ENCODE data around the gene METTL25.

The METTL25 gene

DNA sequence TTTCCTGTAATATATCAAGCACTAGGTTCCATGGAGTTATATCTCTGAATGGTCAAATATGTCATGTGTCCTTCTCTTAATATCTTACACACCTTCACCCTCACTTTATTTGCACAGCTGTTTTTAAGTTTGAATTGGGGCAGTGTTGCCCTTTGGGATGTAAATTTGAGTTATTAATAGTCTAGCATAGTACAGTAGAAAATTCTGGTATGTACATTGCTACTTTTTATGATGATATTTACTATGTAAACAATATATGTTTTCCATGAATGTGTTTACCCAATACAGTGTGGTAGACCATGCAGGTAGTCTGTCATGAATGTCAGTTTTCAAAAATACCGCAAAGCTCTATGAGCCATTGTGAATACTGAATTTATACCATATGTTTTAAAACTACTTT lies 50.5 kb downstream of the METTL25 start:
- no peak for DNase-seq

DNA sequence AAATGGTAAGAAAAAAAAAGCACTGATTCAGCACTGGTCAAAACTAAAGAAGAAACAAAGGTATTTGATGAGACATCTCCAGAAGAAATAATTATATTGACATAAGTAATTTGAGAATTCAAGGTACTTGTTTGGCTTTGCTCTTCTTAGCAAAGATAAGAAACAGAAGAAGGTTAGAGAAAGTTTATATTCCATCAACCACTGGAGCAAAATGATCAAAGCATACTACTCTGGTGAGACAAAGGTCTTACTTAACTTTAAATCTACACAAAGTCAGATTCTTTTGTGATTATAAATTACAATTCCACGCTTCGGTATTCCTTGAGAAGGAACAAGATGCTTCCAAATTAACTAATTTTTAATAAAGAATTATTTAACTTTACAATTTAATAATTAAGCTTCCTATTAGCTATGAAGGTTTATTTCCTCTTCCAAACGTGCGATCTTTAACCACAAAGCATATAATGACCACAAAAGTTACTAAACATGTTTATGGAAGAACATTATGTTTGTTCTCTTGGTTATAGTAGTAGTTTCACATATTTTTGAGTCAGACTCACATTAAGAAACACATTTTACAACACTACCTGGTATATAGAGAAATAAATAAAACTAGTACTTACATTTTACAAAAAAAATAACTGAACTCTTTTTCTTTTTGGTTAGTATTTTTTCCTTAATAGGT lies 53.4 kb downstream of the METTL25 start:
- DNase-seq = no peak

DNA sequence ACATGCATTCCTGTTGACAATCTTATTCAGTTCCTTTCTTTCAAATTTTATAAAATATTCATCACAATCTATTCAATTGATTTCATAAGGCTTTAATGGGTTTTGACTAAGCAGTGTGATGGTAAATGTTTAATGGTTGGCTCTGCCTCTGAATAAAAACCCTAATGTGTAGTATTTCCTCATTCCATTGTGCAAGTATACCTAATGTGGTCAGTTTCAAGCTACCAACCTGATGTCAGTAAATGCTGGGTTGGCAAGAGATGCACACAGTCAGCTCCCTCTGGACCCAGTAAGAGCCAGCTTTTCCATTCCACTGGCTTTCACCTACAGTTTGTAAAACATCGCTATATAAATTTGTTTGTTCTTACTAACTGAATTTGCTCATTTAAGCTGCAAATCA lies 53.9 kb downstream of the METTL25 start:
- DNase-seq = no peak

DNA sequence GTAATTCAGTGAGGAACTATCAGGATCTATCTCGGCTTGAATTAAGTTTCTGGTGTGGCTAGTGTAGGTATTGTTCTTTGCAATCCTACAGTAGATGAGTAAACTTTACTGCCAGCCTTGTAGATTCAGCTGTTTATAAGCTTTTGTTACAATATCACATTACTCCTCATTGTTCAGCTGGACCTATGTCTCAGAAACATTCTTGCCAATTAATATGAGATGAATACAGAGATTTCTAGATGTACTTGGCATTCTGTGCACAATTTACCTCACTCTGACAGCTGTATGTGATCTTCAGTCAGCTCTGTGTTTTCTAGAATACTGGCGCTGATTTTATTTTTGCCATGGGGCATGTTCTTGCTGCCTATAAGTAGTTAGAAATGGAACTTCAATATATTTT lies 55.7 kb downstream of the METTL25 start:
- no peak for DNase-seq

DNA sequence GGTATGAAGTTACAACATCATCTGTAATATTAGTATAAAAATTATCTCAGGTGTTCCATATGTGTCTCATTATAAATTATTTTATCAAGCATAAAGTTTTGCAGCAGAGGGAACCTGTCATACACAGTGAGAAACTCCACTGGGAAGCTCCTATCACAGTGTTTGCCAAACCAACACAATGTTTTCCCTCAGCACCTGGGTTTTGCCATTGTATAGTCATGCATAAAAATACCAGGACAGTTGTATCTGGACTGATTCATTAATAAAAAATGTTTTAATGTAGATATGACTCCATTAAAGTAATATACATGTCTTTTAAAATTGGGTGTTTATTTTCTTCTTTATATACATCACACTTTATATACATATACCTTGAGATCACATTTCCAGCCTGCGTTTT lies 56.6 kb downstream of the METTL25 start:
- DNase-seq = no peak

DNA sequence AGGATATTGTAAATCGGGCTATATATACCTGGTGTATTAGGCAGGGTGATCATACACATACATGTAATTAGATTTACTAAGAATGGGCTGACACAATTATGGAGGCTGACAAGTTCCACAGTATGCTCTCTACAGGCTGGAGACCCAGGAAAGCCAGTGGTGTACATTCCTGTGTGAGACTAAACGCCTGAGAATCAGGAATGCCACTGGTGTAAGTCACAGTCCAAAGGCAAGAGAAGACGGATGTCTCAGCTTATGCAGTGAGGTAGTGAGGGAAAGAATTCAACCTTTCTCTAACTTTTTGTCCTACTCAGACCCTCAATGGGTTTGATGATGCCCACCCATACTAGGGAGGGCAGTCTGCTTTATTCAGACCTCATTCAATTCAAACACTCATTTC lies 57.1 kb downstream of the METTL25 start:
- no peak for DNase-seq

DNA sequence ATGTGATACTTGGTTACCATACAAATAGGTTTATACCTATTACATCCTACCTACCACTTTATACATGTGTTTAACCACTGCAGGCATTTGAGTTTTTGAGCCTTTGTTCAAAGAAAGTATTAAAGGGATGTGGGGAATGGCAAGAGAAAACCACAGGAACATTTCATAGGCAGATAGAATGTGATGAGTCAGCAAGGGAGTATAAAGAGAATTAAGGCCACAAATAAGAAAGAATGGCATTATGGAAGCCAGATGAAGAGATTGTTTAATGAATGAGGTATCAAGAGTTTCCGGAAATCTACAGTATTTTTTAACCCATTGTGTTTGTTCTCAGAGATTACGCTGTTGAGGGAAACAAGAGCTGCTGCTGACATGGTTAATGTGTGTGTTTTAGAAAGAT lies 66.9 kb downstream of the METTL25 start:
- no peak for DNase-seq

DNA sequence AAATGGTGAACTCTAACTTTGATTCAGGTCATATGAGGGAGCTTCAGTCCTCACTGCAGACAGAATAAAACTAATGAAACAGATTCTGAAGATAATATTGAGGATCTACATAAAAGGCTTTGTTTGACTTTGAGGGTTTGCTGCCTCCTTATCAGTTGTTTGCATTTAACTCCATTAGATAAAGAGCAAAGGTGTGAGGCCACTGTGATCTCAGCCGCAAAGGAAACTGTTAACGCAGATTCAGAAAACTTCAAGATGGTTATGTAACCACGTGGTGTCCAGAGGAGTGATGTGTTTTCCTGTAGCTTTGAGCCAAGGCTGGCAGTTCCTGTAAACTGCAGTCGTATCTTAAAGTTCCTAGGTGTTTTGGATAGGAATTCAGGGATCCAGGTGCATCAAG lies 67.8 kb downstream of the METTL25 start:
- no peak for DNase-seq

DNA sequence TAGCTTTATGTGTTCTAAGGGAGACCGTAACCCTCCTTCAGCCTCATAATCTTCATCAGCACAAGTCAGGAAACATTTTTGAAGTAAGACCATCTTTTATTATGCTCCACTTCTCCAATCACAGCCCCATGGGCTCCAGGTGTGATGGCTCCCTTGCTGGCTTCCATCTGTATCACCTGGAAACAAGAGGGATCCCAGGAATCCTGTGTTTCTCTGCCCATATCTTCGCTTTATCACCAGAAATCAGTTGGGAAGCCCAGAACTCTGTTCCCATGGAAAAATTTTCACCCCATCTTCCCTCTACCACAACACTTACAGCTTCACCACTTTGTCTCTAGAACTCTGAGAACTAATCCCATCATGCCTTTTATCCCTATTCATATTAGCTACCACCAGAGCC lies 68.3 kb downstream of the METTL25 start:
- no peak for DNase-seq

DNA sequence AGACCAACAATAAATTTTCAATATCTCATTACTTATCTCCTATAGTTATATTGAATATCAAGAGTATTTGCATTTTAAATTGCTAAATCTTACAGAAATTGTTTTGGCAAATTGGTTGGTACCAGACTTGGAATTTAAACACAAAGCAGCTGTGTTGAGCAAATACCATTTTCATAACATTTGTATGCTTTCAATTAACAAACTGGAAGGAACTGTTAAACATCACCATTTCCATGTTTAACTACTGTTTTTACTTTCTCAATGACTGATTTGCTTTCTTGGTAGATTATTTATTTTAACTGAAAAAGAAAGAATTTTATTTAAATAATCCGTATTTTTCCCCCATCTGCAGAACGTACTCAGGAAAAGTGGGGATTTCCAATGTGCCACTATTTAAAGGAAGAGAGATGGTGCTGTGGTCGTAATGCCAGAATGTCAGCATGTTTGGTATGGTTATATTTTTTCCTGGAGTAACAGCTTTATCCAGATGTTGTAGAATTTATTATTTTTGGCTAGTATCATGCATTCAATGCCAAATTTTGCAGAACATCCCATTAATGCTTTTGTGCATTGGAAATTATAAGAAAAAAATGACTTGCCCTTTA lies 72.3 kb downstream of the METTL25 start:
- DNase-seq = no peak

DNA sequence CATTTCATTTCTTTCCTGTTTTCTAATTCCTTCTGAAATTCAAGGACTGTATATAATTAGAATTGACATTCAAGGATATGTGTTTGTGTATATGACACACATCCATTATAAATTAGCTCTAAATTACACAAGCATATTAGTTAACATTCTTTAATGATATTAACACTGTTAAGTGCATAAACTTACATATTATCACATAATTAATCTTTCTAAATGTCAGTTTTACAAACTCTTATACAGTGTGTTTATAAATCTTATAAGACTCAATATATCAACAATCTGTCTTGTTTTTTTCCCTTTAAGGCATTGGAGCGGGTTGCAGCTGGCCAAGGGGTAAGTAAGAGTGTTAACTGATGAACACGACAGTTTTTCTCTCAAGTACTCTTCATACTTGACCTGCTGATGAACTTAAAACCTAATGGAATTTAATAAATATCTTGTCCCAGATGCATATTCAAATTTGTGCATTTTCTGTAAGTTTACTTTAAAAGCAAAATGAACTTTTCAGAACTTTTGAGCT lies 76.1 kb downstream of the METTL25 start:
- DNase-seq = no peak

DNA sequence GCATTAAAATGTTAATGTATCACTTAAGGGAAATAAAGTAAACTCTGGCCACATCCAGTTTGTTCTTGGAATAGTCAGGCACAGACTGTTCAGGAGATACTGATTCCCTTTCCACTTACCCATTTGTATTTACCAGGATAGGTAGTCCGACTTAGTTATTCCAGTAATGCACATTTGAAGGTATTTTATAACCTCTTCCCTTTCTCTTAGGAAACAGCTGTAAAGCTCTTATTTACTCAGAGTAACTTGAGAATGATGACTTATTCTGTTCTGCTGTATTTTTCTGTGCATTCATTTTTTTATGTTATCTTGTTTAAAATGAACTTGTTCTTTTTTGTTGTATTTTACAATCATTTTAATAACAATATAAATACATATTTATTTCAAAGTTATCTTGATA lies 78.0 kb downstream of the METTL25 start:
- DNase-seq = no peak

DNA sequence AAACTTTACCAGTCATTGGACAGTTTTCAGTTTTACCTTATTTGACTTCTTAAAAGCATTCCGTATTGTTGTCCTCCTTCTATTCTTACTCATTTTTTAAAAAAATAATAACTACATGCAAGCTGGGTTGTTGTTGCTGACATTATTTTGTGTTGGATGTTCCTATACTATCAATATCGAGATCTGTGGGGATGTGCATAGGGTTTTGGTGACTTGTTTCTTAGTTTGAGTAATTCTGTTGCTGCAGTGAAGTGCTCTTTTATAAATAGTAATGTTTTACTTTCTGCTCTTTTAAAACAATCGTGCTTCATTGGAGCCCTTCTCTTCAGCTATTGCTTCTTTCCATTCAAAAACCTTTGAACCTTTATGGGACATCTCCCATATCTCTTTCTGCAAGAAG lies 79.4 kb downstream of the METTL25 start:
- DNase-seq = no peak

DNA sequence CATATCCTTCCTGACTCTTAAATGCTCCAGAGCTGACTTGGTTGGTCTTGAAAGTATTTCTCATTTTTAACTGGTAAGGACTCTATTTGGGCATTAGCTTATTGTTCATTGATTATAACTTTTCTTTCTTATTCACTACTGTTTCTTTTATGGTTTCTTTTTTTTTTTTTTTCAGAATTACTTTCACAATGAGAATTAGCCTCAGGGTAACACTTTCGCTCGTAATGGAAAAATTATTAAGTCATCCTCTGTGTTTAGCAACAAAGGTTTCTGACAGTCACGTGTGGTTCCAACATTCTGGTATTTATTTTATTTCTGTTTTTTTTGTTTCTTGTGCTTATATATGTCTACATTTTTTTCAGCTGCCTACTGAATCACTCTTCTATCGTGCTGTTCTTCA lies 80.0 kb downstream of the METTL25 start:
- no peak for DNase-seq

DNA sequence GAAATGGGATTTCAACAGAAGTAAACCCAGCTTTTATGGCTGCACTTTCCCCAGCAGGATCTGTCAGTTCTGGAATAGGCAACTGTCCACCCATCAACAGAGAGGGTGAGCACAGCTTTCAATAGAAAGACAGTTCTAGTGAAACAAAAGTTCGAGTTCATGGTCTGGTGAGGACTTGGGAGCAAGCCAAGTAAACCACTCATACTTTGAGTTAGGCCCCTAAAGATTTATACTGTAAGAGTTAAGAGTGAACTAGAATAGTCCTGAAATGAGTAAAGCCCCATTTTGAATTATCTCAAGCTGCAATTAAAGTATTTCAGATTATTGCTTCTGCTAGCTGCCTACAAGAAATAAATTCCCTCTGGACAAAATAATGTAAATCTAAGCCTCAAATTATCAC lies 82.6 kb downstream of the METTL25 start:
- no peak for DNase-seq

DNA sequence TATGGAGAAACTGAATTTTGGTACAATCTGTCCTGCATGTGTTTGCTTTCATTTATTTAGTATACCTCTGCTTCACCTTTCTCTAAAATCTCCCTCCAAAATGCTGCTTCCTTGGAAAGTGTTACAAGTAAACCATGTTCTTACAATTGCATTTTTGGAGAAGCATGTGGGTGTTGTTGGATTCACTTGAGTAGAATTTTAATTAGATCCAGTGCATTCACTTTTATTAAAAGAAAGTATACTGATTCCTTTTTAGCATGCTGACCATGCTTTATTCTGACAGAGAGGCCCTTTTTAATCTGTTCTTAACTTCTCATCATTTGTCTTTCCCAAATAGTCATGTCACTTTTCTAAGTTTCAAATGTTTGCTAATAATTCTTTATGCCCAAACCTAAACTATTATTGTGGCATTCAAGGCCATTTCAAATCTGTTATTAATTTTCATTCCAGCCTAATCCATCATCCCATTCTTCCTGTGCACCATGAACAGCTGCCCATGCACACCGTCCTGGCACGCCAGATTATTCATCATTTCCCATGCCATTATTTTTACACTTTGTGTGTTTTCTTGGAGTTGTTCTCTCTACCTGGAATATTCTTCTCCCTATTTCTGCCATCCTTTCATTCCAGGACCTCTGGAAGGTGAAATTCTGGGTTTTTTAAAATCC lies 90.7 kb downstream of the METTL25 start:
- no peak for DNase-seq

DNA sequence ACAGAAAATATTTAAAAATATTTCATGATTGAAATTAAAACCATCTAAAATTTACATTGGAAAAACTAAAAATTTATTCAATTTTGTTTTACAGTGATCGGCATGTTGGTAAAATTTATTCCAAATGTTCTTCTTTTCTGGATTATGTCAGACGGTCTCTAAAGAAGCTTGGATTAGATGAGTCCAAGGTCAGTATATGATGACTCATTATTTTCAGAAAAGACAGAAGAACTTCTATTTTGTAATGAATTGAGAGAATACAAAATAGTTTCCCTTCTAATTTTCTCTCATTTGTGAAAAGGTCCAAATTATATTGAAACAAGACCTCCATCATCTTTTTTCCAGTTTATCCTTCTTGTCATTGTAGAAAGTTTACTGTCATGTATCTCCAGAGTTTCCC lies 98.3 kb downstream of the METTL25 start:
- DNase-seq = no peak

DNA sequence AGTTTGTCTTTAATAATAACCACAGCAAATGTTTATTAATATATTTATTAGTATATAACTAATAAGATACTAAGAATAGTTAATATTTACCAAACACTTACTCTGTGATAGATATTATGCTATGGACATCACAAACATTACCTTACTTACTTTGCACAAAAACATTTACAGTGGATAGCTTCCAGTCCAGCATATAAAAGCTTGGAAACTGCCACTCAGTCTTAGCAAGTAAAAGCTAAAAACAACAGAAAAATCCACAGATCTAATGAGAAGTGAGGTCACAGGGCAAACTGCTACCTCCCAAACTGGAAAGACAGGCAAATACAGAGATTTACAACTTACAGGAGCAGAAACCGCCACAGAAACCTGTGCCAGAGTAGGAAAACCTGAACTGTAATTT lies 99.8 kb downstream of the METTL25 start:
- DNase-seq = no peak

DNA sequence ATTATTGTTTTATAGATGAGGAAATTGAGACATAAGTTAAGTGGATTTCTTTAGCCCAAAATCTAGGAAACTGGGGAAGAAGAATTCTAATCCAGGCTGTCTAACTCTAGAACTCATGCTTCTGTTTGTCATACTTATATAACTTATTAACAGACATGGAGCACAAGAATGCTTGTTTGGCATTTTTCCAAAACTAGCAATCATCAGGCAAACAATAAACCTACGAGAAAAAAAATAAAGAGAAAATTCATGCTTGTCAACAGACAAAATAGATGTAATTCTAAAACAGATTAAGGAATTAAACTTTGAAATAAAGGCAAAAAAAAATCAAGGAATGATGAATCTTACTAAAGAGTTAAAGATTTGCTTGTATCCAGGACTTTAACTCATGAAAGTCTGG lies 103.1 kb downstream of the METTL25 start:
- DNase-seq = no peak

DNA sequence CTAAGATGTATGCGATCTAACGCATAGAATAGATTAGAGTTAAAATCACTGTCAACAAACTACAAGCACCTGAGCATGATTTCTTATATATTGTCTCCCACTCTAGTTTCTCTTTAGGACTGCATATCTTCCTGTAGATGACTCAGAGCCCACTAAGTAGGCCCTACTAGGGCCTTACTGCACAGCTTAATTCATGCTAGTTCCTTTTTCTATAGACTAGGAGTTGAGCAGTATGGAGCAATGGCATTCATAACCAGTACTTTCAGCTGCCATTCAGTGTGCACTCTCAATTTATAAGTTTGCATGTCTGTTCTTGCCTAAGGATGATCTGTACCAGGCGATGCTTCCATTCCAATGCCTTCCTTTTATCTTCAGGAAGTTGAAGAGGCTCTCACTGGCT lies 103.5 kb downstream of the METTL25 start:
- DNase-seq = no peak

DNA sequence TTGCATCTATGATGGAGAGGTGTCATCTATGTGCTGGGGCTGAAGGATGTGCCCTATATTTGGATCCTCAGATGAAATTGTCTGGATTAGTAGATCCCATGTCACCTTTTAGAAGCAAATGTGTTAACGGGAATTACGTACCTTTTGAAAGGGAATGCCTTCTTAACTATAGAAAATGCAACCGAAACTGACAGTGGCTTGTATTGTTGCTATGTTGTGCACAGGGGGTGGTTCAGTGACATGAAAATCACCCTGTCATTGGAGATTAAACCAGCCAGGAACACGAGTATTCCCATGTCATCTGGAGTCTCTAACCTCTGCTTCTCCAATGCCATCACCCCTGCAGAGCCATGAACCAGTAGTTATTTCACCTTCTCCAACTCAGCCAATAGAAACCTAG lies 110.2 kb downstream of the METTL25 start:
- DNase-seq = no peak

DNA sequence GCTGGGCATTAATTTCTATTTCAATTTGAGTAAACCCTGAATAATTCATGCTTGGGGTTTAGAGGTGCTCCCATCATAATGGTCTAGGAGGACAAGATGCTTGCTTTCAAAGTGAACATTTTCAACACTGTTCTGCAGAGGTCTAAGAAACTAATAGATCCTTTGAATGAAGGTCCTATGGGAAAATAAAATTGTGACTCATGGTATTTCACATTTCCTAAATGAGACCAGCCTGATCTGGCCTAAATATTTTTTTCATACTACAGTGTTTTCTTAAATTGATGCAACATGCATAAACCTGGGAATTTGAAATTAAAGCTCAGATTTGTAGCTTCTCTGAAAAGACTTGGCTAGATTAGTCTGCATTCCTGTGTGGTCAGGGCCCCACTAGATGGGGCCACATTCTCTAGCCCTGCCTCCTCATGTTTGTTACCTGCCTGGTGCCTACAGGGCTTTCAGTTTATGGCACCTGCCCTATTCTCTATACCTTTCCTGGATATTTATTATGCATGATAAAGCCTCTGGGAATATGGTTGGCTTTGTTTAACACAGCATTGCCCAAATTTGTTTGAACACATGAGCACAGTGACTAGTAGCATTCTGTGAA lies 112.7 kb downstream of the METTL25 start:
- DNase-seq = no peak

DNA sequence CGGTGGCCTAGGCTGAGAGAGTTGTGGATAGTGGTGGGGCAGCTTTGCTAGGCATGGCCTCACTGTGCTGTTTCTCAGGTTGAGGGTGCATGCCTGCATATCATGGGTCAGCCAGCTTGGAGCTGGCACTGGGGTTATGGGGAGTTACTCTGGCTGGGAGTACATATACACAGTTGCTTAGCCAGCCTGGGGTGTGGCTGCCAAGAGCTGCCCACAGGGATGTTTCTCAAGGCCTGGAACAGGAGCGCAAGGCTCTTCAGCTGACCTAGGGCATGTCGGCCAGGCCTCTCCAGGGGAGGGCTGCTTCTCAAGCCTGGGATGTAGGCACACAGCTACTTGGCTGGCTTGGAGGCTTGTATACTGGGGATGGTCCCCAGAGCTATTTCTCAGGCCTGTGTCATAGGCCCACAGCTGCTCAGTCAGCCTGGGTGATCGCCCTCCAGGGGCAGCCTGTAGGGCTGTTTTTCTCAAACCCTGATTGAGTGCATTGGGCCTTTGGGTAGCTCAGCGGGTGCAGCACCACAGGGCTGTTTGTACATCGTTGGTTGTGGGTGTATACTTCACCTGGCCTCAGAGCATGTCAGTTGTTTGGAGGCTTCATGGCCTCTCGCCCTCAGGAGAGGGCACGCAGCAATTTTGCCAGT lies 114.9 kb downstream of the METTL25 start:
- DNase-seq = no peak
